22Rv1 (cell line): Measurements from ENCODE around the gene CSN1S1.

Source experiments
- H3K27ac ChIP-seq: fragments of 450-650 bp; 2 replicates; pipeline ENCODE4 v1.5.1; 2017
- CTCF ChIP-seq: fragments of 450-650 bp; IDR thresholded peaks from 2 replicates; pipeline ENCODE4 v1.5.1; 2017; ENCODE audit warnings: mild to moderate bottlenecking
- ZFX ChIP-seq: fragments of 450-650 bp; IDR thresholded peaks from 2 replicates; pipeline ENCODE4 v1.6.1; 2017; ENCODE audit warnings: antibody characterized with exemption, borderline replicate concordance

CSN1S1 gene, protein sequence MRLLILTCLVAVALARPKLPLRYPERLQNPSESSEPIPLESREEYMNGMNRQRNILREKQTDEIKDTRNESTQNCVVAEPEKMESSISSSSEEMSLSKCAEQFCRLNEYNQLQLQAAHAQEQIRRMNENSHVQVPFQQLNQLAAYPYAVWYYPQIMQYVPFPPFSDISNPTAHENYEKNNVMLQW

DNA sequence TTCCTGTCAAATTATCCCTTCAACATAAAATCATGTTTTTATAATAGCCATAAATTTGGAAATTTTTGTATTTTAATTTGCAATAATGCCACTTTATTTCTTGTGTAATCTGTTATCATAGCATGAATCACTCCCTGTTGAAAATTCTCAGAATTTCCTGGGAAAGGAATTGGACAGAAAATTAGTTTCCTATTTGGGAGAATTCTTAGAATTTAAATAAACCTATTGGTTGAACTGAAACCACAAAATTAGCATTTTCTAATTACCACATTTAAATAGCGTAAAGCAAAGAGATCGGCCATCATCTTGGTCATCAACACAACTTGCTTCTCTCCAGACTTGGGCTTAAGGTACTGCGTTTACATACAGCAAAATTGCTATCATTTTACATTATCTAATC is at the start of gene CSN1S1:
Gene CSN1S1 (plus strand): TSS at position 301 of the 400 bp plus-strand sequence. CDS start 1,488 bp downstream, outside the sequence.
- no peak for TF ChIP-seq ZFX
- TF ChIP-seq CTCF: no peak
- H3K27ac ChIP-seq: no peak within 1 kb of the TSS

- H3K27ac ChIP-seq: no peak overlapping the region
- peak; percentile 95 for TF ChIP-seq CTCF
- no peak for TF ChIP-seq ZFX
These were observed 49.6 kb upstream of the CSN1S1 start for GRCh38 chr4:69881173-69881773.

DNA sequence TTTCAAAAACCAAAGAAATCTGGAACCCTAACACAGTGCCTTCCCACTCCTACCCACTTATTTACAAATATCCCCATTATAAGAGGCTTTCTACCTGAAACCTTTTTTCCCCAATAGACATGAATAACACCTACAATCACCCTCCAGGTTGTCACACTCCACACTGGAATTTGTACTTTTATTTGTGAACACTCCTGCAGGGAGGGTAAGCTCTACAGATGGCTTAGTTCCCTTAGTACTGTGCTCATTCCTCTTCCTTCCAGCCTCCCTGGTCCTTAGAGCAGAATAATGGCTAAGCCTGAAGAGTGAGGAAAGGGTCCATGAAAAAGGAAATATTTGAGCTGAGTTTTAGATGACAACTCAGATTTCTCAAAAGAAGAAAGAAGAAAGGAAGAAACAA is 48.7 kb upstream of the CSN1S1 start:
- TF ChIP-seq ZFX: no peak
- no peak for TF ChIP-seq CTCF

DNA sequence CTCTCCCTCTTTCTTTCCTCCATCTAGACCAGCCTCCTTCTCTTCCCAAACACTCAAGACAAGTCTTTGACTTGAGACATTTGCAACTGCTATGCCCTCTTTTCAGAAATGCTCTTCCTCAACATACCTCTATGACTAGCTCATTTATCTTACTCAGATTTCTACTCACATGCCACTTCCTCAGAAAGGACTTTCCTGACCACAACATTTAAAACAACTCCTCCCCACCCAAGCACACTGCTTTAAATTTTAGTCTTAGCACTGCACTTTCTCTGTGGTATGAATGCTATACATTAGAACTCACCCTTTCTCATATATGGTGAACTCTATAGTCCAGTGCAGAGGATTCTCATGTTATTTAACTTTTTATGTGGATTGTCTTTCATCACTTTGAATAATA is 42.5 kb upstream of the CSN1S1 start:
- TF ChIP-seq CTCF (no peak), ZFX (no peak)
- no peak overlapping the region for H3K27ac ChIP-seq

More for the DNA sequence above, 48.7 kb upstream of the CSN1S1 start:
- no peak overlapping the region for H3K27ac ChIP-seq

DNA sequence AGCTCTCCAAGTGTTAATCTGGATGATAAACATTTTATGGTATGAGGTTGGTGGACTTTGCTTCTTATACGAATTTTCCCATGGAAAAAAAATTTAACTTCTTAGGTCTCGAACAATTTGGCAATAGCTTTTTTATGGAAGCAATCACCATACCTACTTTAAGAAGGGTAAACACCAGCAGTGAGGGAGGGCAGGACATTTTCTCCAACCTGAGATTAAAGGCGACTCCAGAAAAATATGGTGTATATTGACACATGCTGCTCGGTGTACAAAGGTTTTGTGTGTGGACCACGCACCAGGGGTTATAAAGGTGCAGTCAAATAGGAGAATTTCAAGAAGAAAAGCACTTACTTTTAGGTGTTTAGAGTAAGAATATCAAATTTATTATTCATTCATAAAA is 36.7 kb upstream of the CSN1S1 start:
- TF ChIP-seq ZFX: no peak
- TF ChIP-seq CTCF: no peak
- H3K27ac ChIP-seq: no peak overlapping the region

DNA sequence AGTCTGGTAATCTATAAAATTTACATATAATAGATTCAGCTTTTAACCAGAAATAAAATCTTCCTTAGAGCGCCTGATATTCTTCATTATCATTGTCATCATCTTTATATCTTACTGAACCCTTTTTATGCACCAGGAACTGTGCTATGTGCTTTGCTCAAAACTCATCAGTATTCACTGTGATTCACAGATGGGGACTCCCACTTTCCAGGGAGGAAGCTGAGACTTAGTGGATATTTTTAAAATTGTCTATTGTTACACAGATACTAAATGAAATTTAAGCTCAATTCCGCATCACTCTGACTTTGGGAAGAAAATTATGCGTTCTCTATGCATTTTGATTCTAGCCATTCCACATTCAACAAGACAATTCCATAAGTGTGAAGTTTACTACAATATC is 36.1 kb upstream of the CSN1S1 start:
- H3K27ac ChIP-seq: no peak overlapping the region
- no peak for TF ChIP-seq CTCF
- TF ChIP-seq ZFX: no peak

DNA sequence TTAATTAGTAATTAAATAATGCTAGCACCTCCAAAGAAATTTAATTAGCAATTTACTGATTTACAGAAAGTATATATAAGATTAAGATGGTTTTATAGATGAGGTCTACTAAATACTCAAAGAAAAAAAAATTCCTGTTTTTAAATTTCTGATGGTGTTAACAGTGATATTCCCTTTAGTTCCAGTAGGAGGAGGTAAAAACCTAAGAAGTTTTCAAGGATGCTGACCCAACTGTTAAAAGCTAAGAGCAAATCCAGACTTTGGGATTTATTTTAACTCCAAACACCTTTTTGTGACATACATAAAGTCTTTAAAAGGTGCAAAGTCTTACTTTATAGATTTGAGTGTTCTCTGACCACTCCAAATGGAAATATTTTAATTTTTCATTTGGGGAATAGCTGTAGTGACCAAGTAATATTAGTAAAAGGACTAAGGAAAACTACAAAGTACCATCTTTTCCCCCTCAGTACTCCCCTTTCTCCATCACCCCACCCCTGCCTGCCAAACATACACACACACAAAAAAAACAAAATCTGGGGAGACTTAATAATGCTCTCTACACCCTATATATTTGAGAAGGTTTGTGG is 34.2 kb upstream of the CSN1S1 start:
- no peak overlapping the region for H3K27ac ChIP-seq
- TF ChIP-seq ZFX: no peak
- peak; percentile 63 for TF ChIP-seq CTCF
